Keratinocyte (primary cell): Measurements from ENCODE around the gene EPHB1. TPM values are rescaled to one million over a fixed set of nuclear protein-coding genes. Genes with fewer than 3 reads are reported as not detected.

ENCODE experiments used
- DNase-seq: peaks from one replicate; pipeline ENCODE4 v3.0.0-alpha.2; 2011; ENCODE audit warnings: low read depth, missing footprints, low spot score
- FAIRE-seq: peaks from 2 replicates; lab custom pipeline; 2011; peaks lifted over from hg19 to GRCh38; lab: Jason Lieb, UNC
- H2AFZ ChIP-seq: 2 replicates; pipeline ENCODE4 v1.6.0; 2012; ENCODE audit warnings: low read length, control low read depth, inconsistent platforms; ENCODE audit not compliant: control insufficient read depth
- H3K27ac ChIP-seq: 2 replicates; pipeline ENCODE4 v1.5.1; 2011; ENCODE audit warnings: low read length; ENCODE audit not compliant: control insufficient read depth, insufficient read depth
- H3K27me3 ChIP-seq: 3 replicates; pipeline ENCODE4 v1.6.0; 2011; ENCODE audit warnings: low read length; ENCODE audit not compliant: control insufficient read depth, insufficient read depth; ENCODE audit errors: extremely low read depth
- H3K36me3 ChIP-seq, 2 experiments: 2 replicates in 1 of 2; 3 replicates in 1 of 2; pipeline ENCODE4 v1.5.1; 2011; ENCODE audit warnings: low read length in 2 of 2, mild to moderate bottlenecking in 1 of 2; ENCODE audit not compliant: control insufficient read depth in 2 of 2, insufficient read depth in 2 of 2; ENCODE audit errors: extremely low read depth in 1 of 2
- H3K4me1 ChIP-seq: 3 replicates; pipeline ENCODE4 v1.5.1; 2011; ENCODE audit warnings: low read length; ENCODE audit not compliant: control insufficient read depth, insufficient read depth; ENCODE audit errors: extremely low read depth
- H3K4me2 ChIP-seq: 3 replicates; pipeline ENCODE4 v1.6.0; 2011; ENCODE audit warnings: low read depth, low read length; ENCODE audit not compliant: control insufficient read depth, insufficient read depth; ENCODE audit errors: extremely low read depth
- H3K4me3 ChIP-seq, 3 experiments: fragments of 200-600 bp in 1 of 3; sonication (generic) in 1 of 3; 2 replicates in 2 of 3; 3 replicates in 1 of 3; pipeline ENCODE4 v1.5.1; 2011 to 2016; ENCODE audit warnings: low read length in 3 of 3, mild to moderate bottlenecking in 3 of 3, control low read depth in 2 of 3, inconsistent platforms in 1 of 3, low read depth in 1 of 3, mixed read lengths in 1 of 3, mixed run types in 1 of 3, moderate library complexity in 1 of 3; ENCODE audit not compliant: control insufficient read depth in 2 of 3, insufficient read depth in 2 of 3; ENCODE audit errors: extremely low read depth in 1 of 3
- H3K79me2 ChIP-seq: 2 replicates; pipeline ENCODE4 v1.6.0; 2012; ENCODE audit warnings: low read length; ENCODE audit not compliant: control insufficient read depth, insufficient read depth
- H3K9ac ChIP-seq: 3 replicates; pipeline ENCODE4 v1.6.0; 2011; ENCODE audit warnings: low read length; ENCODE audit not compliant: control insufficient read depth, insufficient read depth; ENCODE audit errors: extremely low read depth
- H3K9me1 ChIP-seq: 3 replicates; pipeline ENCODE4 v1.6.0; 2011; ENCODE audit warnings: low read length; ENCODE audit not compliant: control insufficient read depth, insufficient read depth; ENCODE audit errors: extremely low read depth
- H3K9me3 ChIP-seq: 2 replicates; pipeline ENCODE4 v1.5.1; 2012; ENCODE audit warnings: low read depth, low read length; ENCODE audit not compliant: control insufficient read depth
- H4K20me1 ChIP-seq: 3 replicates; pipeline ENCODE4 v1.6.0; 2011; ENCODE audit warnings: low read length; ENCODE audit not compliant: control insufficient read depth, insufficient read depth; ENCODE audit errors: extremely low read depth
- CTCF ChIP-seq, 3 experiments: IDR thresholded peaks in 1 of 3; conservative IDR thresholded peaks in 1 of 3; optimal IDR thresholded peaks in 1 of 3; 2 replicates in 2 of 3; 3 replicates in 1 of 3; pipeline versions ENCODE3 to v1.5.1; 2011; ENCODE audit warnings: low read length in 3 of 3, mild to moderate bottlenecking in 3 of 3, moderate library complexity in 2 of 3, control low read depth in 1 of 3, inconsistent platforms in 1 of 3; ENCODE audit not compliant: insufficient read depth in 2 of 3; ENCODE audit errors: extremely low read depth in 1 of 3
- EZH2 ChIP-seq: IDR thresholded peaks from one replicate; pipeline ENCODE4 v1.6.1; 2012; ENCODE audit warnings: inconsistent platforms, mild to moderate bottlenecking, low read length, moderate library complexity
- dilution Hi-C: fragments of 300-500 bp; cut with MboI; formaldehyde crosslinking; loops from one replicate; pipeline ENCODE4 v1.7.0; 2020; ENCODE audit warnings: low sequenced_read_pairs; ENCODE audit not compliant: extremely low pct_ligation_motif_present
- polyA plus RNA-seq, 5 experiments: library from polyadenylated mRNA; depleted of rRNA in 3 of 5; stranded (reverse) in 3 of 5; stranded (forward) in 1 of 5; unstranded in 1 of 5; fragments of >200 nt; gene quantifications; 1 replicate in 1 of 5; 2 replicates in 3 of 5; 3 replicates in 1 of 5; pipeline versions ENCODE4 v1.2.1 to v1.2.3, GENCODE V29; 2011 to 2012; ENCODE audit warnings: missing spikeins in 2 of 5, low read depth in 1 of 5, low replicate concordance in 1 of 5

EPHB1 gene
- polyA plus RNA-seq, 1 donor (not counting 4 experiments of a cell fraction or from before 2014, with no cell fraction given): 0.01 TPM

GRCh38 chr3:135084405-135084804 lies 289.3 kb downstream of the EPHB1 start:
- no peaks in the 10 kb centered on the region for H3K36me3 ChIP-seq
- no peak overlapping the region for H3K27ac ChIP-seq
- dilution Hi-C loops: no loop called here
- H3K27me3 ChIP-seq: no peaks in the 10 kb centered on the region
- no peak overlapping the region for H3K9ac ChIP-seq
- H3K4me1 ChIP-seq: no peaks in the 10 kb centered on the region
- H3K4me3 ChIP-seq: no peak overlapping the region
- no peak overlapping the region for H2AFZ ChIP-seq
- no peaks in the 10 kb centered on the region for H3K9me3 ChIP-seq
- no peaks in the 10 kb centered on the region for H4K20me1 ChIP-seq
- no peak overlapping the region for H3K4me2 ChIP-seq
- no peaks in the 10 kb centered on the region for H3K9me1 ChIP-seq
- FAIRE-seq (no peak), DNase-seq (no peak)
- TF ChIP-seq CTCF (optimal IDR thresholded peaks at IDR 0.05 in 1 of 3, IDR thresholded peaks at IDR 0.05 in 1 of 3, conservative IDR thresholded peaks at IDR 0.05 in 1 of 3; ENCODE audit: extremely low read depth in 1 of 3, insufficient read depth in 2 of 3, low read length in 3 of 3) (no peak), EZH2 (no peak)
- H3K79me2 ChIP-seq: no peaks in the 10 kb centered on the region

GRCh38 chr3:135084976-135085375 lies 289.9 kb downstream of the EPHB1 start:
- H4K20me1 ChIP-seq: no peaks in the 10 kb centered on the region
- H2AFZ ChIP-seq: no peak overlapping the region
- DNase-seq (no peak), FAIRE-seq (no peak)
- no peaks in the 10 kb centered on the region for H3K27me3 ChIP-seq
- TF ChIP-seq EZH2 (no peak), CTCF (optimal IDR thresholded peaks at IDR 0.05 in 1 of 3, IDR thresholded peaks at IDR 0.05 in 1 of 3, conservative IDR thresholded peaks at IDR 0.05 in 1 of 3; ENCODE audit: extremely low read depth in 1 of 3, insufficient read depth in 2 of 3, low read length in 3 of 3) (no peak)
- H3K9ac ChIP-seq: no peak overlapping the region
- no peaks in the 10 kb centered on the region for H3K79me2 ChIP-seq
- no peaks in the 10 kb centered on the region for H3K9me1 ChIP-seq
- no peak overlapping the region for H3K27ac ChIP-seq
- H3K4me2 ChIP-seq: no peak overlapping the region
- dilution Hi-C loops: no loop called here
- H3K9me3 ChIP-seq: no peaks in the 10 kb centered on the region
- no peak overlapping the region for H3K4me3 ChIP-seq
- H3K36me3 ChIP-seq: no peaks in the 10 kb centered on the region
- H3K4me1 ChIP-seq: no peaks in the 10 kb centered on the region
